ENCODE measurements around the gene NKRF.
"Not testable (repeated sequence)": the region's sequence is repeated elsewhere in the genome, so short reads cannot be mapped to it uniquely, and the experiment has no call there.

The NKRF gene

GRCh38 chrX:119606280-119607017, at the start of gene NKRF:
Gene NKRF, minus strand, starts transcription at chrX:119606424.
- in situ Hi-C loops (cut with MboI; ENCODE audit: low sequenced_read_pairs): no loop called here

- in situ Hi-C loops (cut with MboI; ENCODE audit: low sequenced_read_pairs): no loop called here
Measured at GRCh38 chrX:119655125-119655524, 48.9 kb upstream of the NKRF start.

GRCh38 chrX:119654112-119654531, 47.9 kb upstream of the NKRF start:
- in situ Hi-C loops (cut with MboI; ENCODE audit: low sequenced_read_pairs): no loop called here

- in situ Hi-C loops (cut with MboI; ENCODE audit: low sequenced_read_pairs): no loop called here
Measured at GRCh38 chrX:119648421-119648775, 42.2 kb upstream of the NKRF start.

- in situ Hi-C loops (cut with MboI; ENCODE audit: low sequenced_read_pairs): no loop called here
Measured at GRCh38 chrX:119647552-119648420, 41.6 kb upstream of the NKRF start.

- in situ Hi-C loops (cut with MboI; ENCODE audit: low sequenced_read_pairs): no loop called here
Measured at GRCh38 chrX:119647089-119647488, 40.9 kb upstream of the NKRF start.

- in situ Hi-C loops (cut with MboI; ENCODE audit: low sequenced_read_pairs): no loop called here
Measured at GRCh38 chrX:119646515-119646914, 40.3 kb upstream of the NKRF start.

- in situ Hi-C loops (cut with MboI; ENCODE audit: low sequenced_read_pairs): no loop called here
Measured at GRCh38 chrX:119643696-119644095, 37.5 kb upstream of the NKRF start.

GRCh38 chrX:119640731-119641170, 34.5 kb upstream of the NKRF start:
- in situ Hi-C loops (cut with MboI; ENCODE audit: low sequenced_read_pairs): no loop called here

- in situ Hi-C loops (cut with MboI; ENCODE audit: low sequenced_read_pairs): no loop called here
Measured at GRCh38 chrX:119638725-119639471, 32.7 kb upstream of the NKRF start.

GRCh38 chrX:119637421-119637820, 31.2 kb upstream of the NKRF start:
- in situ Hi-C loops (cut with MboI; ENCODE audit: low sequenced_read_pairs): not testable (repeated sequence)

GRCh38 chrX:119636419-119636818, 30.2 kb upstream of the NKRF start:
- in situ Hi-C loops (cut with MboI; ENCODE audit: low sequenced_read_pairs): no loop called here

- in situ Hi-C loops (cut with MboI; ENCODE audit: low sequenced_read_pairs): no loop called here
Measured at GRCh38 chrX:119635799-119636198, 29.6 kb upstream of the NKRF start.

- in situ Hi-C loops (cut with MboI; ENCODE audit: low sequenced_read_pairs): no loop called here
Measured at GRCh38 chrX:119635179-119635578, 29.0 kb upstream of the NKRF start.

- in situ Hi-C loops (cut with MboI; ENCODE audit: low sequenced_read_pairs): no loop called here
Measured at GRCh38 chrX:119625843-119626242, 19.6 kb upstream of the NKRF start.

GRCh38 chrX:119624951-119625668, 18.9 kb upstream of the NKRF start:
- in situ Hi-C loops (cut with MboI; ENCODE audit: low sequenced_read_pairs): no loop called here

- in situ Hi-C loops (cut with MboI; ENCODE audit: low sequenced_read_pairs): no loop called here
Measured at GRCh38 chrX:119624417-119624816, 18.2 kb upstream of the NKRF start.

GRCh38 chrX:119622356-119623232, 16.4 kb upstream of the NKRF start:
- in situ Hi-C loops (cut with MboI; ENCODE audit: low sequenced_read_pairs): no loop called here

- in situ Hi-C loops (cut with MboI; ENCODE audit: low sequenced_read_pairs): no loop called here
Measured at GRCh38 chrX:119618439-119618838, 12.2 kb upstream of the NKRF start.
